Measurements from ENCODE around the gene CBFA2T3. TPM values are rescaled to one million over a fixed set of nuclear protein-coding genes. Genes with fewer than 3 reads are reported as not detected.

The CBFA2T3 gene
- polyA plus RNA-seq, 3 donors: 5.3 to 32.2 (median 6.2) TPM

GRCh38 chr16:88915639-88916327 is 61.2 kb downstream of the CBFA2T3 start:
- Mint-ChIP-seq H3K27me3 (ENCODE audit: low read depth in 3 of 3) (peaks cover 0 to 3% (median 1%) of the 10 kb centered on the region in 3 donors), H3K36me3 (peaks cover 25 to 57% of the 10 kb centered on the region in 2 donors), H3K4me1 (peaks cover 7% of the 10 kb centered on the region), H3K9me3 (peaks cover 0 to 7% (median 2%) of the 10 kb centered on the region in 7 donors), H3K4me3 (no peak overlapping the region), H3K27ac (no peak overlapping the region)
- WGBS (ENCODE audit: insufficient coverage): 96% methylated on average over 11 of the region's 30 CpGs
- no peak overlapping the region for H3K27ac ChIP-seq (ENCODE audit: low read depth in 1 of 2, low read length in 2 of 2)
- peaks cover 72% of the 10 kb centered on the region for H3K79me2 ChIP-seq (ENCODE audit: insufficient read depth, low read length)
- no peak overlapping the region for H3K9ac ChIP-seq (ENCODE audit: insufficient read depth, low read length, poor library complexity, severe bottlenecking)
- no peak overlapping the region for H3K4me2 ChIP-seq (replicated peaks; ENCODE audit: extremely low read depth, low read length, poor library complexity, severe bottlenecking)
- intact Hi-C loops (cut with micrococcal nuclease): no loop called here
- H3K4me1 ChIP-seq (ENCODE audit: control insufficient read depth in 1 of 2, insufficient read depth in 2 of 2, low read length in 2 of 2): peaks cover 4 to 6% of the 10 kb centered on the region in 2 donors
- no peak for DNase-seq
- H3K4me3 ChIP-seq (replicated peaks in 1 of 3; ENCODE audit: low read depth in 2 of 3, low read length in 3 of 3): no peak overlapping the region
- peaks cover 0 to 9% of the 10 kb centered on the region in 2 donors for H3K9me3 ChIP-seq (replicated peaks in 1 of 2; ENCODE audit: control insufficient read depth in 1 of 2, insufficient read depth in 1 of 2, low read length in 2 of 2)
- peaks cover 99% of the 10 kb centered on the region for H4K20me1 ChIP-seq (ENCODE audit: insufficient read depth, low read length)
- H3K36me3 ChIP-seq (replicated peaks in 1 of 2; ENCODE audit: control insufficient read depth in 1 of 2, insufficient read depth in 2 of 2, low read length in 2 of 2): peaks cover 14 to 40% of the 10 kb centered on the region in 2 donors
- no peak overlapping the region for H2AFZ ChIP-seq (ENCODE audit: insufficient read depth, low read depth, low read length, poor library complexity, severe bottlenecking)
- no peaks in the 10 kb centered on the region for H3K27me3 ChIP-seq (ENCODE audit: control insufficient read depth in 2 of 2, insufficient read depth in 2 of 2, low read length in 2 of 2)
- no peak for TF ChIP-seq CTCF (IDR thresholded peaks at IDR 0.05)

- Histone ChIP-seq H3K4me2 (replicated peaks; ENCODE audit: extremely low read depth, low read length, poor library complexity, severe bottlenecking) (no peak overlapping the region), H3K79me2 (ENCODE audit: insufficient read depth, low read length) (peaks cover 71% of the 10 kb centered on the region), H3K36me3 (replicated peaks in 1 of 2; ENCODE audit: control insufficient read depth in 1 of 2, insufficient read depth in 2 of 2, low read length in 2 of 2) (peaks cover 14 to 39% of the 10 kb centered on the region in 2 donors), H4K20me1 (ENCODE audit: insufficient read depth, low read length) (peaks cover 99% of the 10 kb centered on the region), H3K4me3 (replicated peaks in 1 of 3; ENCODE audit: low read depth in 2 of 3, low read length in 3 of 3) (no peak overlapping the region), H3K9ac (ENCODE audit: insufficient read depth, low read length, poor library complexity, severe bottlenecking) (no peak overlapping the region), H2AFZ (ENCODE audit: insufficient read depth, low read depth, low read length, poor library complexity, severe bottlenecking) (no peak overlapping the region), H3K27me3 (ENCODE audit: control insufficient read depth in 2 of 2, insufficient read depth in 2 of 2, low read length in 2 of 2) (no peaks in the 10 kb centered on the region), H3K27ac (ENCODE audit: low read depth in 1 of 2, low read length in 2 of 2) (no peak overlapping the region), H3K4me1 (ENCODE audit: control insufficient read depth in 1 of 2, insufficient read depth in 2 of 2, low read length in 2 of 2) (no peaks in the 10 kb centered on the region), H3K9me3 (replicated peaks in 1 of 2; ENCODE audit: control insufficient read depth in 1 of 2, insufficient read depth in 1 of 2, low read length in 2 of 2) (peaks cover 0 to 9% of the 10 kb centered on the region in 2 donors)
- Mint-ChIP-seq H3K4me3 (no peak overlapping the region), H3K36me3 (peaks cover 25 to 60% of the 10 kb centered on the region in 2 donors), H3K9me3 (peaks cover 0 to 7% (median 2%) of the 10 kb centered on the region in 7 donors), H3K4me1 (peaks cover 2% of the 10 kb centered on the region), H3K27me3 (ENCODE audit: low read depth in 3 of 3) (peaks cover 0 to 3% (median 1%) of the 10 kb centered on the region in 3 donors), H3K27ac (no peak overlapping the region)
- intact Hi-C loops (cut with micrococcal nuclease): no loop called here
- TF ChIP-seq CTCF (IDR thresholded peaks at IDR 0.05): no peak
- DNase-seq: no peak
- whole genome bisulfite sequencing (ENCODE audit: insufficient coverage): 86% methylated on average over 3 of the region's 20 CpGs
Observed at GRCh38 chr16:88914750-88915368, 62.1 kb downstream of the CBFA2T3 start.

Data from CD14-positive monocyte (primary cell).